Osteocyte (in vitro differentiated cells): Measurements from ENCODE around the gene PRKCE. TPM values are rescaled to one million over a fixed set of nuclear protein-coding genes. Genes with fewer than 3 reads are reported as not detected.
A peak's percentile ranks its signal among the peaks of the same experiment; 100 is the strongest.

Experiments used
- DNase-seq: peaks from one replicate; pipeline ENCODE4 v3.0.0; 2021; ENCODE audit warnings: mixed read lengths; ENCODE audit not compliant: unreplicated experiment; ENCODE audit errors: extremely low spot score
- H3K27ac Mint-ChIP-seq: one replicate; pipeline ENCODE4 v1.8.0; 2021; ENCODE audit warnings: mild to moderate bottlenecking, mixed read lengths; ENCODE audit not compliant: unreplicated experiment
- H3K27me3 Mint-ChIP-seq: one replicate; pipeline ENCODE4 v1.8.0; 2021; ENCODE audit warnings: mixed read lengths; ENCODE audit not compliant: unreplicated experiment
- H3K36me3 Mint-ChIP-seq: one replicate; pipeline ENCODE4 v1.8.0; 2021; ENCODE audit warnings: mixed read lengths; ENCODE audit not compliant: unreplicated experiment
- H3K4me1 Mint-ChIP-seq: one replicate; pipeline ENCODE4 v1.8.0; 2021; ENCODE audit warnings: mixed read lengths; ENCODE audit not compliant: unreplicated experiment
- H3K4me3 Mint-ChIP-seq: one replicate; pipeline ENCODE4 v1.8.0; 2021; ENCODE audit warnings: mild to moderate bottlenecking, moderate library complexity, mixed read lengths; ENCODE audit not compliant: unreplicated experiment
- H3K9me3 Mint-ChIP-seq: one replicate; pipeline ENCODE4 v1.8.0; 2021; ENCODE audit warnings: mixed read lengths; ENCODE audit not compliant: unreplicated experiment
- total RNA-seq: library from RNA; stranded (reverse); gene quantifications from 2 replicates; pipeline ENCODE4 v1.2.1, GENCODE V29; 2021
- TF ChIP-seq, protein P1 (sequence below): fragments of 200-600 bp; sonication (generic); IDR thresholded peaks from 2 replicates; pipeline ENCODE4 v1.5.0; 2021; ENCODE audit warnings: antibody characterized with exemption, mild to moderate bottlenecking, moderate library complexity

PRKCE gene
- total RNA-seq, 1 donor from 2014 or later, result 13.8 TPM

DNA sequence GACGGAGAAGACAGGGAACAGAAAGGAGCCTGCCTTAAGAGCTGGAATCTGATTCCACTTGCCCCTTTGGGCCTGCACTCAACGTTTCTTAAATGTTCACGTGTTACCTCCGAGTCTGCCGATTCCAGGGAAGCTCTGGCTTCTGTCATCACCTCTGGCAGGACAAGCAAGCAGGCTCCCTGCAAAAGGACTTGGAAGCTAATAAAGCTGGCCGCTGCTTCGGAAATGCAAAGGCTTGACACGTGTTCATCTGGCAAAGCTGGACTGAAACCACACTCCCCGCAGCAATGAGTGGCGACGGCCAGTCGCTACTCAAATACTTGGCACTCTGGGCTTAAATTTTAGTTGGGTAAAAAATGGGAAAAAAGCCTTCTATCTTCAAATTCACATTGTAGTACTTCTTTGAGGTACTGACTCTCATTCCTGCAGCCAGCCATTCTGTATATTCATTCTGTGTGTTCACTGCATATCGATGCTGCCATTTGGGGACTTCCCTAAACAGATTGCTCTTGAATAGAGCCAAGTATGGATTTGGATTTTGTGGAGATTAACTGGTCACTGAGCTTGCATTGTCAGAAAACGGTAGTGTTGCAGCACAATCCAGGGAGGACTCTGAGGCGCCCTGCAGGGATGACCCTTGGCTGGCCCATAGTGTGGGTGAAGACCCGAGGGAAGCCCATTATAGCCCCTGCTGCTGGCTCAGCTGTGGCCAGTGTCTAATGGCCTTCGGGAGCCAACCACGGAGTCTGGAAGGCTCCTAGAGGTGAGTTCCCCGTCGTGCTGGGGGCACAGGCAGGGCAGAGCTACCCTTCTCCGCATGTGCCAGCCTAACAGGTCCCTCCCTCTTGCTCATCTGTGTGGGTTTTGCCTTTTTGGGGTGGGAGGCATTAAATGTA is 231.5 kb downstream of the PRKCE start:
- H3K27me3 Mint-ChIP-seq, result no peaks in the 10 kb centered on the region
- H3K27ac Mint-ChIP-seq, result no peak overlapping the region
- H3K36me3 Mint-ChIP-seq, result peaks cover 7% of the 10 kb centered on the region
- H3K4me3 Mint-ChIP-seq, result no peak overlapping the region
- DNase-seq, result no peak
- H3K9me3 Mint-ChIP-seq, result no peaks in the 10 kb centered on the region
- peaks cover 14% of the 10 kb centered on the region for H3K4me1 Mint-ChIP-seq
- TF ChIP-seq, protein P1, sequence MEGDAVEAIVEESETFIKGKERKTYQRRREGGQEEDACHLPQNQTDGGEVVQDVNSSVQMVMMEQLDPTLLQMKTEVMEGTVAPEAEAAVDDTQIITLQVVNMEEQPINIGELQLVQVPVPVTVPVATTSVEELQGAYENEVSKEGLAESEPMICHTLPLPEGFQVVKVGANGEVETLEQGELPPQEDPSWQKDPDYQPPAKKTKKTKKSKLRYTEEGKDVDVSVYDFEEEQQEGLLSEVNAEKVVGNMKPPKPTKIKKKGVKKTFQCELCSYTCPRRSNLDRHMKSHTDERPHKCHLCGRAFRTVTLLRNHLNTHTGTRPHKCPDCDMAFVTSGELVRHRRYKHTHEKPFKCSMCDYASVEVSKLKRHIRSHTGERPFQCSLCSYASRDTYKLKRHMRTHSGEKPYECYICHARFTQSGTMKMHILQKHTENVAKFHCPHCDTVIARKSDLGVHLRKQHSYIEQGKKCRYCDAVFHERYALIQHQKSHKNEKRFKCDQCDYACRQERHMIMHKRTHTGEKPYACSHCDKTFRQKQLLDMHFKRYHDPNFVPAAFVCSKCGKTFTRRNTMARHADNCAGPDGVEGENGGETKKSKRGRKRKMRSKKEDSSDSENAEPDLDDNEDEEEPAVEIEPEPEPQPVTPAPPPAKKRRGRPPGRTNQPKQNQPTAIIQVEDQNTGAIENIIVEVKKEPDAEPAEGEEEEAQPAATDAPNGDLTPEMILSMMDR, result no peak

DNA sequence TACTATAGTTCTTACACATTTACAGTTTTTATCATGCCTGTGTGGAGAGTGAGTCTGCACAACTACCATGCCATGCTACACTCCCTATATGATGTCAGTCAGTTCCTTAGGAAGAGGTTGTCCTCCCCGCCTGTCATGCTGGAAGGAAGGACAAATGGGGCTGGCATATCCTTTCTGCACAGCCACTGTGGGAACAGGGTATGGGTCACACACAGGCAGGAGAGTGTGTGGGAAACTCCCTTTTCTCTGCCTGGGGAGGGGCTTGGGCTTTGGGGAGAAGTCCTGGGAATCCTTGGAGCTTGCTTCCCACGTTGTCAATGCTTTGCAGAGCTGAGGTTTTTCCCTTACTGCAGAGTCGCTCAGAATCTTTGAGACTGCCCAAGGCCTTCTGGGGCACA is 232.1 kb downstream of the PRKCE start:
- no peak for DNase-seq
- no peak overlapping the region for H3K27ac Mint-ChIP-seq
- no peaks in the 10 kb centered on the region for H3K9me3 Mint-ChIP-seq
- TF ChIP-seq, protein P1, result no peak
- H3K4me1 Mint-ChIP-seq, result peaks cover 14% of the 10 kb centered on the region
- H3K36me3 Mint-ChIP-seq, result peaks cover 4% of the 10 kb centered on the region
- no peaks in the 10 kb centered on the region for H3K27me3 Mint-ChIP-seq
- no peak overlapping the region for H3K4me3 Mint-ChIP-seq

DNA sequence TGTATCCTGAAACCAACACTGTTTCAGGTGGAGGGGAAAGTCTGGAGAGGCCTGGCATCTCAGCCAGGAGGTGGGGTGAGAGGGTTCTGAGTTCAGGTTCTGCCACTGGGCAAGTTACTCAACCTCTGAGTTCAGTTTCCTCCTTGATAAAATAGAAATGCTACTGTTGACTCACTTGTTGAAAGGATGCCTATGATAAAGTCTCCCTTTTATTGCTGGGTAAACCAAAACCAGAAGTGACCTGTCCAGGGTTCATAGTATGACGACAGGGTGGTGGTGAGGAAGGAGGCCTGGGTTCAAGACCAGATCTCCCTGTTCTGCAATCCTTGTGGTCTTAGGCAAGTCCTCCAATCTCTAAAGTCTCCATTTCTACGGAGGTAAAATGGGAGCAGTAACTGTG is 232.7 kb downstream of the PRKCE start:
- peaks cover 2% of the 10 kb centered on the region for H3K36me3 Mint-ChIP-seq
- H3K4me3 Mint-ChIP-seq, result no peak overlapping the region
- TF ChIP-seq, protein P1, result no peak

DNA sequence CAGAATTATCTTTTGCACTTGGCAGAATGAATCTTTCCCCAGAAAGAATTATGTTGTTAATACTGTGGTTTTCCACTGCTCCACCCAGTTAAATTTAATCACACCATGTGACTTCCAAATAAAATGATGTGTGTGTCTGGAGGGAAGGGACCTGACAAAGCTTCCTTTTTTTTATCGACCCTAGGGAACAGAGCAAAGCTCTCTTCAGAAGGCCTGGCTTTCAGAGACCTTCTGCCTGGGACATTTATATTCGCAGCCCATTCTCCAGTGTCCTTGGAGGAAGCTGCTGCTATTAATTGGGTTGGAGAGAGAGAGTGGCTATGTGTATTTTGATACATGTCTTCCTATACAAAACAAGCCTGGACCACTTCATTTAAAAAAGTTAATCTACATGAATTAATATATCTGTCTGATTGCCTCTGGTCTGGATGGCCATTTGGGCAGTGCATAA is 233.7 kb downstream of the PRKCE start:
- H3K4me3 Mint-ChIP-seq, result no peak overlapping the region
- H3K9me3 Mint-ChIP-seq, result no peaks in the 10 kb centered on the region
- no peak for DNase-seq
- peak overlapping the region; percentile 60 for H3K27ac Mint-ChIP-seq
- TF ChIP-seq, protein P1, result no peak
- H3K4me1 Mint-ChIP-seq, result peaks cover 17% of the 10 kb centered on the region
- no peaks in the 10 kb centered on the region for H3K27me3 Mint-ChIP-seq
- no peaks in the 10 kb centered on the region for H3K36me3 Mint-ChIP-seq

More for the DNA sequence above, 232.7 kb downstream of the PRKCE start:
- no peaks in the 10 kb centered on the region for H3K9me3 Mint-ChIP-seq
- no peak for DNase-seq
- H3K4me1 Mint-ChIP-seq, result peaks cover 16% of the 10 kb centered on the region
- H3K27me3 Mint-ChIP-seq, result no peaks in the 10 kb centered on the region
- H3K27ac Mint-ChIP-seq, result no peak overlapping the region

DNA sequence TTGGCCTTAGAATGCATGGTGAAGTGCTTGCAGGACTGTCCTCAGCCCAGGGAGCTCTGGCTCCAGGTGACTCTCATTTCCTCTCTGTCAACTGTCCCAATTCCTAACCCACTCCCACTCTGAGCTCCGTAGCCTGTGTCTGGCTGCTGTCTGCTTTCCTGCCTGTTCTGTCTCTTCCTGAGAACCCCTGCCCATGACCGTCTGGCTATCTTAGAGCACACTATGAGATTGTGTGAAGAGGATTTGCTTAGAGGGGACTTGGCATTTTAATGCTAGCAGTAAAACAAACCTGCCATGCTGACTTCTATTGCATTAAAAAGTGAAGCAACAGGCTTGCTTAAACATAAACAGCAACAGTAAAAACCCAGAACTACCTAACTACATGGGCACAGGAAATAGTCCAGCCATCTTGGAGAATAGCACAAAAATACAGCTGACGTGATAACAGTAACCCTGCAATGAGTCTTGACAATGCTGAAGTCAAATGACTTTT is 234.7 kb downstream of the PRKCE start:
- DNase-seq, result no peak
- TF ChIP-seq, protein P1, result no peak
- H3K27me3 Mint-ChIP-seq, result no peaks in the 10 kb centered on the region
- H3K4me3 Mint-ChIP-seq, result no peak overlapping the region
- peaks cover 17% of the 10 kb centered on the region for H3K4me1 Mint-ChIP-seq
- H3K27ac Mint-ChIP-seq, result no peak overlapping the region
- no peaks in the 10 kb centered on the region for H3K36me3 Mint-ChIP-seq
- H3K9me3 Mint-ChIP-seq, result no peaks in the 10 kb centered on the region
